Mucosa of rectum (tissue), 2 donors: ENCODE results near the gene SELENOI.
"Not testable (repeated sequence)": the region's sequence is repeated elsewhere in the genome, so short reads cannot be mapped to it uniquely, and the experiment has no call there.

Experiments
- H3K27ac ChIP-seq, 2 donors: one replicate each; pipeline ENCODE4 v1.7.0; 2013; ENCODE audit warnings: inconsistent platforms in 2 of 2, low read depth in 2 of 2, low read length in 2 of 2
- H3K27me3 ChIP-seq, 2 donors: one replicate each; pipeline ENCODE4 v1.7.0; 2013; ENCODE audit warnings: low read length in 2 of 2; ENCODE audit not compliant: control insufficient read depth in 2 of 2, insufficient read depth in 2 of 2
- H3K36me3 ChIP-seq, 2 donors: one replicate each; pipeline ENCODE4 v1.7.0; 2013; ENCODE audit warnings: low read length in 2 of 2; ENCODE audit not compliant: control insufficient read depth in 2 of 2, insufficient read depth in 2 of 2
- H3K4me1 ChIP-seq, 2 donors: one replicate each; pipeline ENCODE4 v1.7.0; 2013; ENCODE audit warnings: low read length in 2 of 2, mild to moderate bottlenecking in 1 of 2; ENCODE audit not compliant: control insufficient read depth in 2 of 2, insufficient read depth in 2 of 2
- H3K4me3 ChIP-seq, 2 donors: one replicate each; pipeline ENCODE4 v1.7.0; 2013; ENCODE audit warnings: low read length in 2 of 2
- H3K9ac ChIP-seq, 2 donors: one replicate each; pipeline ENCODE4 v1.7.0; 2013; ENCODE audit warnings: low read length in 2 of 2, low read depth in 1 of 2, mild to moderate bottlenecking in 1 of 2
- H3K9me3 ChIP-seq, 2 donors: one replicate each; pipeline ENCODE4 v1.7.0; 2013; ENCODE audit warnings: low read length in 2 of 2; ENCODE audit not compliant: control insufficient read depth in 2 of 2
- donor health status: healthy.
- donor health status: Normal muscosa, but diverticular disease.

SELENOI gene

DNA sequence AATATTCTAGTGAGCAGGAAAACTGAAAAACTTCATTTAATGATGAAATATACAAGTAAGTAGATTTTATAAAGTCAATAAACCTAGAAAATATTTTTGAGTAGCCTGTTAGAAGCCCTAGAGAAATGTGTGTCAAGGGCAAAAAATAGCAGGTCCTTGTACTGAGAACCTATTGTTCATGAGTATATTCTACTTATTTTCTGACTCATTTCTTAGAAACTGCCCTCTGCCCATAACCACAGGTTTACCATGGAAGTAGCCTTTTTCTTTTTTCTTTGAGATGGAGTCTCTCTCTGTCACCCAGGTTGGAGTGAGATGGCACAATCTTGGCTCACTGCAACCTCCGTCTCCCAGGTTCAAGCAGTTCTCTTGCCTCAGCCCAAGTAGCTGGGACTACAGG lies 19.4 kb upstream of the SELENOI start:
- no peak overlapping the region for H3K4me3 ChIP-seq
- no peaks in the 10 kb centered on the region for H3K9me3 ChIP-seq
- H3K27ac ChIP-seq = no peak overlapping the region
- no peaks in the 10 kb centered on the region for H3K36me3 ChIP-seq
- H3K27me3 ChIP-seq = no peaks in the 10 kb centered on the region
- H3K9ac ChIP-seq = no peak overlapping the region
- H3K4me1 ChIP-seq = no peaks in the 10 kb centered on the region

DNA sequence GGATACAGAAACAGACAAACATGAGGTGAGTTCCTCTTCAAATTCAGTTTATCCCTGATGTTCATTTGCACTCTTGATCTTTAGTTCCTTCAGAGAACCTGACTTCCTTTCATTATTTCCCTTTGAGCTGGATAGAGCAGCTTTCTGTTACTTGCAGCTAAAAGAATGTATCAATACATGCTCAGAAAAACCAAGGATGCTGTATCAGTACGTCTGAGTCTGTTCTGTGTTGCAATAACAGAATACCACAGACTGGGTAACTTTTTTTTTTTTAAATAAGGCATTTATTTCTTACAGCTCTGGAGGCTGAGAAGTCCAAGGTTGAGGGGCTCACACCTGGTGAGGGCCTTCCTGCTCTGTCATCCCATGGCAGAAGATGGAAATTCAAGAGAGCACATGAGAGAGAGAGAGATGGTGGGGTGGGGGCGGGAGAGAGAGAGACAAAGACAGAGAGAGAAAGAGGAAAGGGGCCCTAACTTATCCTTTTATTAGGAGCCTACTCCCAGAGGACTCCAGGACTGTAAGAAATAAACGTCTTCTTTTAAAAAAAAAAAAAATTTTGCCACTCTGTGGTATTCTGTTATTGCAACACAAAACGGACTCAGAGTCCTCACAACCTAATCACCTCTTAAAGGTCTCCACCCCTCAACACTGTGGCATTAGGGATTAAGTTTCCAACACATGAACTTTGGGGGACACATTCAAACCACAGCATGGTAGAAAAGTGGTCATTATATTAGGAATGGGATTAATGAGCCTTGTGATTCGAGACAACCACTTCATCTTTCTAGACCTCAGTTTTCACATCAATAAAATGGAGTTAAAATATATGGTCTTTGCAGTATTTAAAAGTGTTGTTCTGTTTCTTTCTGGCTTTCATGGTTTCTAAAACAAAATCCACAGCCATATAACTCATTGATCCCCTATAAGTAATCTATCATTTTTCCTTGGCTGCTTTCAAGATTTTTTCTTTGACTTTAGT lies 18.4 kb upstream of the SELENOI start:
- Histone ChIP-seq H3K9ac (no peak overlapping the region), H3K4me3 (no peak overlapping the region), H3K9me3 (no peaks in the 10 kb centered on the region), H3K36me3 (no peaks in the 10 kb centered on the region), H3K27ac (no peak overlapping the region), H3K27me3 (no peaks in the 10 kb centered on the region), H3K4me1 (no peaks in the 10 kb centered on the region)

DNA sequence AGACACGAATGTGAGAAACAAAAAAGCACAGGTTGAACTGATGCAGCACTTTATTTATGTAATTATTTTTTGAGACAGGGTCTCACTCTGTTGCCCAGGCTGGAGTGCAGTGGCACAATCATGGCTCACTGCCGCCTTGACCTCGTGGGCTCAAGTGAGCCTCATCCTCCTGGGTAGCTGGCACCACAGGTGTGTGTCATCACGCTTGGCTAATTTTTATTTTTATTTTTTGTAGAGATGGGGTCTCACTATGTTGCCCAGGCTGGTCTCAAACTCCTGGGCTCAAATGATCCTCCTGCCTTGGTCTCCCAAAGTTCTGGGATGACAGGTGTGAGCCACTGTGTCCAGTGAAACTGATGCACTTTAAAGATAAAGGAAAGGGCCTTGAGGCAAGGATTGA lies 16.9 kb upstream of the SELENOI start:
- H3K4me1 ChIP-seq, H3K9me3 ChIP-seq, H3K27ac ChIP-seq, H3K27me3 ChIP-seq, H3K9ac ChIP-seq, H3K4me3 ChIP-seq, H3K36me3 ChIP-seq: not testable (repeated sequence)

DNA sequence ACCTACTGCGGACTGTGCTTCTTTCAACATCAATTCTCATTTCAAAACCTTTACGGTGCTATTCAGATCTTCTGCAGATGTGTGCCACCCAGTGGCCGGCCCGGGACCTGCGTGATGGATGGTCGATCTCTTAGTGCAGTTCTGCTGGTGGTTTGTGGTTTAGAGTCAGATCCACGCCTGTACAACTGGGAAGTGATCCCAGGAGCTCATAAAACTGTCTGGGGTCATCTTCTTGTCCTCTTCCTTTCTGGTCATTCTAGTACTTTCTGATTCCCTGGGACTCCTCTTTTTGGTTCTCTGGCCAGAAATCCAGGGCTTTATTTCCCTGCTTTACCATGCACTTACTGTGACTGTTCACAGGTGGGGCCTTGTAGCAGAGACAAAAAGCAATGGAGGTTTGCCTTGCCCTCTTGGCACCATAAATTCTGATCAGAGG lies 15.8 kb upstream of the SELENOI start:
- H3K9me3 ChIP-seq = no peaks in the 10 kb centered on the region
- H3K36me3 ChIP-seq = no peaks in the 10 kb centered on the region
- H3K27me3 ChIP-seq = no peaks in the 10 kb centered on the region
- H3K27ac ChIP-seq = no peak overlapping the region
- no peak overlapping the region for H3K4me3 ChIP-seq
- no peak overlapping the region for H3K9ac ChIP-seq
- H3K4me1 ChIP-seq = no peaks in the 10 kb centered on the region

DNA sequence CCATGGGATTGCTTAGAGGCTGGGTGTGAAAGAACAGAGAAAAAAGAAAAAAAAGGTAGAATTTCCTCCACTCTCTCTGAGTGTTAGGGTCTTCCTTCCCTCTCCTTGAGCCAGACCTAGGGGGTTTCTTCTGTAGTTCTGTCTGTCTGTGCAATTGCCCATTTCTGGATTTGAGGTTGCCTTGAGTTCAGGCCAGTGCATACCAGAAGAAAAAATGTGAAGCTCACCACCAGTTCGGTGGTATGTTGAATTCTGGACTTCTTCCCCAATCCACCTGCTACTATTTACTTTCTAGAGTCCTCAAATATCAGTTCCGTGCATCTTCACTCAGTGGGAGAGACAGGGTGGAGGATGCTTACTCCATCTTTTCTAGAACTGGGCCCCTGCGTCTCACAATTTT lies 15.3 kb upstream of the SELENOI start:
- Histone ChIP-seq H3K9ac (no peak overlapping the region), H3K4me3 (no peak overlapping the region), H3K9me3 (no peaks in the 10 kb centered on the region), H3K27ac (no peak overlapping the region), H3K4me1 (no peaks in the 10 kb centered on the region), H3K36me3 (no peaks in the 10 kb centered on the region), H3K27me3 (no peaks in the 10 kb centered on the region)

DNA sequence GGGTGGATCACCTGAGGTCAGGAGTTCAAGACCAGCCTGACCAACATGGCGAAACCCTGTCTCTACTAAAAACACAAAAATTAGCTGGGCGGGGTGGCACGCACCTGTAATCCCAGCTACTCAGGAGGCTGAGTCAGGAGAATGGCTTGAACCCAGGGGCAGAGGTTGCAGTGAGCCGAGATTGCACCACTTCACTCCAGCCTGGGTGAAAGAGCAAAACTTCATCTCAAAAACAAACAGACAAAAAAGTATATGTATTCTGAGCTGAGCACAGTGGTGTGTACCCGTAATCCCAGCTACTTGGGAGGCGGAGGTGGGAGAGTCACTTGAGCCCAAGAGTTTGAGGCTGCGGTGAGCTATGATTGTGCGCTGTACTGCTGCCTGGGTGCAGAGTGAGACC lies 14.6 kb upstream of the SELENOI start:
- not testable (repeated sequence) for H3K4me3 ChIP-seq, H3K9me3 ChIP-seq, H3K36me3 ChIP-seq, H3K27ac ChIP-seq, H3K9ac ChIP-seq, H3K4me1 ChIP-seq, H3K27me3 ChIP-seq

DNA sequence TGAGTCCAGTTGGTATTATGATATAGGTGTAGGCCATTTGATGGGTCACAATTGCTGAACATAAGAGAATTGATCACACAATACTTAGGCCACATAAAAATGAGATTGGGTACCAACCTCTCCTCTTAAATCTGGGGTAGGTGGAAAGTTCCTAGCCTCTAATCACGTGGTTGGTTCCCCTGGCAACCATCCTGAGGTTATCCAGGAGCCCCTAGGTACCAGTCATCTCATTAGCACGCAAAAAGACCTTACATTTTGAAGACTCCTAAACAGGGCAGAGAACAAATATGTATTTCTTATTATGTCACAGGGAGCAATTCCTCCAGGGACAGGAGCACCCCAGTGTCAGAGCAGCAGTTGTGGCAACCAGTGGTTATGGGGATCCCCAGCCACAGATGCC lies 12.7 kb upstream of the SELENOI start:
- no peaks in the 10 kb centered on the region for H3K9me3 ChIP-seq
- no peaks in the 10 kb centered on the region for H3K27me3 ChIP-seq
- H3K36me3 ChIP-seq = no peaks in the 10 kb centered on the region
- no peaks in the 10 kb centered on the region for H3K4me1 ChIP-seq
- no peak overlapping the region for H3K27ac ChIP-seq
- no peak overlapping the region for H3K9ac ChIP-seq
- H3K4me3 ChIP-seq = no peak overlapping the region

DNA sequence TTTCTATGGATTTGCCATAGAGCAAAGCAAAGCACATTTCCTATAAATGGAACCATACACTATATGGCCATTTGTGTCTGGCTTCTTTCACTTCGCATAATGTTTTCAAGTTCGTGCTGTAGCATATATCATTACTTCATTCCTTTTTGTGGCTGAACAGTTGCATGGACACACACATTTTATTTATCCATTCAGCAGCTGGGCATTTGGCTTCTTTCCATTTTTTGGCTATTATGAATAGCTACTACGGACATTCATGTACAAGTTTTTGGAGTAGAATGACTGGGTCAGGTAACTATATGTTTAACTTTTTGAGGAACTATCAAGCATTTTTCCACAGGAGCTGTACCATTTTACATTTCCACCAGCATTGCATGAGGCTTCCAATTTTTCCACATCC lies 10.7 kb upstream of the SELENOI start:
- Histone ChIP-seq H3K27ac (no peak overlapping the region), H3K27me3 (no peaks in the 10 kb centered on the region), H3K4me1 (no peaks in the 10 kb centered on the region), H3K9ac (no peak overlapping the region), H3K9me3 (no peaks in the 10 kb centered on the region), H3K36me3 (no peaks in the 10 kb centered on the region), H3K4me3 (no peak overlapping the region)

DNA sequence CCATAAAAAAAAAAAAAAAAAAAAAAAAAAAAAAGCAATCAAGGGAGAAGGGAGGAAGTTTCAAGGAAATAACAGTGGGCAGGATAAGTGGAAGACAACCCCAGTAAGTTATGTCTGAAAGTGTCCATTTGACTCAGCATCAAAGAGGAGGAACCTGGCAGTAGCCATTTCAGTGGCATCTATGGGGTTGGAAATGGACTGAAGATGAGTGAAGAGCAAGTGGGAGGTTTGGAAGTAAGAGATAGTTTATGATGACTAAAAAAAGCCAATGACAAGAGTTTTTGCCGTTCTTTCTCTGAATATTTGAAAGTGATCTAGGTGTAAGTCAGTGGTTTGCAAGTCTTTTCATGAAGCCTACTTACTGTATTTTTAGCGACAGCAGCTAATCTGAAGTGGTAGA lies 9.2 kb upstream of the SELENOI start:
- H3K4me1 ChIP-seq = no peaks in the 10 kb centered on the region
- no peak overlapping the region for H3K4me3 ChIP-seq
- H3K9ac ChIP-seq = no peak overlapping the region
- no peaks in the 10 kb centered on the region for H3K36me3 ChIP-seq
- no peak overlapping the region for H3K27ac ChIP-seq
- no peaks in the 10 kb centered on the region for H3K27me3 ChIP-seq
- H3K9me3 ChIP-seq = no peaks in the 10 kb centered on the region

DNA sequence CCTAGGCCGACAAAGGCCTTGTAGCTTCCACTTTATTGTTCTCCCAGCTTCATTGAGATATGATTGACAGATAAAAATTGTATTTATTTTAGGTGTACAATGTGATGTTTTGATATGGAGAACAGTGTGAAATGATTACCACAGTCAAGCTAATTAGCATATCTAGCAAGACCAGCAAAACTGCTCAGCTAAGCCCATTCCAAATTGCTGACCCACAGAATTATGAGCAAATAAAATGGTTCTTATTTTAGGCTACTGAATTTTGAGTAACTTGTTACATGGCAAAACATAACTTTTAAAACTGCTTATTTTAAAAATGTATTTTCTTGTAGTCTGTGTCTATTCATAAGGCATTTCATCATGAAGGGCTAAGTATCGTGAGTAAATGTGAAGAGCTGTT lies 8.6 kb upstream of the SELENOI start:
- no peaks in the 10 kb centered on the region for H3K27me3 ChIP-seq
- H3K36me3 ChIP-seq = no peaks in the 10 kb centered on the region
- H3K4me1 ChIP-seq = no peaks in the 10 kb centered on the region
- H3K9me3 ChIP-seq = no peaks in the 10 kb centered on the region
- H3K9ac ChIP-seq = no peak overlapping the region
- no peak overlapping the region for H3K27ac ChIP-seq
- no peak overlapping the region for H3K4me3 ChIP-seq
